ENCODE data around the gene IGFLR1. TPM values are rescaled to one million over a fixed set of nuclear protein-coding genes. Genes with fewer than 3 reads are reported as not detected.

IGFLR1 gene
- total RNA-seq, 1 donor from 2014 or later, result 17.1 TPM

DNA sequence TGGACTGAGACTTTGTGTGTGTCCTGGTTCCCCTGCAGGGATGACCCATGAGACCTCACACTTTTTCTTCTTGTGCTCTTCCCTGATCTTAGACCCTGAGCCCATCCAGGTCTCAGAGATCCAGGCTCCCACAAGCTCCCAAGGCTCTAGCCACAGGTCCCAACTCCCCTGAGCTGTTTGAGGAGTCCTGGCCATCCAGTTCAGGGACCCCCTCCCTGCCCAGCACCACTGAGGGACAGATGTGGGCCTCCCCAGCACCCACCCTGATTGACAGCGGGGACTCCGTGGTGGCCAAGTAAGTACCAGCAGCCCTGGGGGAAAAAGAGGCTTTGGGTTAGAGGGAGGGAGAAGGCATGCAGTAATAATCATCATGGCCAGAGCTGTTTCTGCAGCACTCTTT is 17.4 kb upstream of the IGFLR1 start:
- intact Hi-C loops (cut with DNase I), result no loop called here
- peaks cover 32% of the 10 kb centered on the region for H3K4me1 ChIP-seq
- no peak overlapping the region for H3K27ac ChIP-seq

DNA sequence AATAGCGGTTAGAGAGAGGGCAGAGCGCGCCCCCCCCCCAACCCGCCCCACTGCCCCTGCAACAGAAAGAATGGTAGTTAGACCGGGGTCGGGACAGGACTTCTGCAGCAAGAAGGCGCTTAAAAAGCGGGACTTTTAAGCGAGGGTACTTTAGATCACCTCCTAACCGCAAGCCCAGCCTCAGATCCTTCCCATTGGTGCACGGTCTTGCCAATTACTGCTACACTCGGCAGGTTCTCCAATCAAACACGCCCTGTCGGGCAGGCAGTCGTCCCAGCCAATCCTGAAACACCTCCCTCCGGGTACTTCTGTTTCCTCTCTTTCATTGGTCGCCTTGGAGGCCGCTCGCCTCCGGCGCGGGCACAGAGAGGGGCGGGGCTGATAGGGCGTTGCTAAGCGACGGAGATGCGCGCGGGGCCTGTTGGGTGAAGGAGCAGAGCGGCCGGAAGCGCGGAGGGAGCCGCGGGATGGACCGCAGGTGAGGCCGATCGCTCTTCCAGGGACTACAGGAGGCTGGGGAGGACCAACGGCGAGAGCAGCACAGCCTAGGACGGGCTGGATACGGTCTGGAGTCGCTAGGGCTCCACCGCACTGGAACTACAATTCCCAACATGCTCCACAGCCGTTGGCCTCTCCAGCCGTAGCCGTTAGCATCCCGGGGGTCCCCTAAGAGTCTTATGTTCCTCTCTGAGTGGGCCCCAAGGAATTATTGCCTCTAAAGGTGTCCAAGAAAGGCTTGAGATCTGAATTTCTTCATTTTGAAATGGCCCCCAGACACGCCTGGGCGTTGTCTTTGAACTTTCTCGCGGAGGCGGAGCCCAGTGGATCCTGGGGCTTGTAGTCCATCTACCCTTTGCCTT is 15.7 kb upstream of the IGFLR1 start, which contains the start of gene PROSER3:
Gene PROSER3, plus strand, starts transcription at position 428 of the 860 bp plus-strand sequence. Its CDS starts 40 bp downstream, at position 468.
- Histone ChIP-seq H3K9me3 (no peaks in the 10 kb centered on the region), H3K4me1 (peaks cover 32% of the 10 kb centered on the region), H3K4me3 (peak within 1 kb of the TSS; percentile 99), H3K27ac (peak within 1 kb of the TSS; percentile 99), H3K36me3 (peaks cover 35% of the 10 kb centered on the region), H3K27me3 (ENCODE audit: low read depth) (no peaks in the 10 kb centered on the region)
- DNase-seq, result peak; percentile 99
- ATAC-seq, result peak; percentile 97 to 98
- intact Hi-C loops (cut with DNase I), result no loop called here
- TF ChIP-seq, protein P1, sequence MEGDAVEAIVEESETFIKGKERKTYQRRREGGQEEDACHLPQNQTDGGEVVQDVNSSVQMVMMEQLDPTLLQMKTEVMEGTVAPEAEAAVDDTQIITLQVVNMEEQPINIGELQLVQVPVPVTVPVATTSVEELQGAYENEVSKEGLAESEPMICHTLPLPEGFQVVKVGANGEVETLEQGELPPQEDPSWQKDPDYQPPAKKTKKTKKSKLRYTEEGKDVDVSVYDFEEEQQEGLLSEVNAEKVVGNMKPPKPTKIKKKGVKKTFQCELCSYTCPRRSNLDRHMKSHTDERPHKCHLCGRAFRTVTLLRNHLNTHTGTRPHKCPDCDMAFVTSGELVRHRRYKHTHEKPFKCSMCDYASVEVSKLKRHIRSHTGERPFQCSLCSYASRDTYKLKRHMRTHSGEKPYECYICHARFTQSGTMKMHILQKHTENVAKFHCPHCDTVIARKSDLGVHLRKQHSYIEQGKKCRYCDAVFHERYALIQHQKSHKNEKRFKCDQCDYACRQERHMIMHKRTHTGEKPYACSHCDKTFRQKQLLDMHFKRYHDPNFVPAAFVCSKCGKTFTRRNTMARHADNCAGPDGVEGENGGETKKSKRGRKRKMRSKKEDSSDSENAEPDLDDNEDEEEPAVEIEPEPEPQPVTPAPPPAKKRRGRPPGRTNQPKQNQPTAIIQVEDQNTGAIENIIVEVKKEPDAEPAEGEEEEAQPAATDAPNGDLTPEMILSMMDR (IDR thresholded peaks at IDR 0.05), result no peak

More for the DNA sequence above, 17.4 kb upstream of the IGFLR1 start:
- Histone ChIP-seq H3K4me3 (no peak overlapping the region), H3K9me3 (no peaks in the 10 kb centered on the region), H3K36me3 (peaks cover 32% of the 10 kb centered on the region), H3K27me3 (ENCODE audit: low read depth) (no peaks in the 10 kb centered on the region)
- no peak for ATAC-seq
- TF ChIP-seq, protein P1 (IDR thresholded peaks at IDR 0.05), result no peak
- DNase-seq, result no peak

DNA sequence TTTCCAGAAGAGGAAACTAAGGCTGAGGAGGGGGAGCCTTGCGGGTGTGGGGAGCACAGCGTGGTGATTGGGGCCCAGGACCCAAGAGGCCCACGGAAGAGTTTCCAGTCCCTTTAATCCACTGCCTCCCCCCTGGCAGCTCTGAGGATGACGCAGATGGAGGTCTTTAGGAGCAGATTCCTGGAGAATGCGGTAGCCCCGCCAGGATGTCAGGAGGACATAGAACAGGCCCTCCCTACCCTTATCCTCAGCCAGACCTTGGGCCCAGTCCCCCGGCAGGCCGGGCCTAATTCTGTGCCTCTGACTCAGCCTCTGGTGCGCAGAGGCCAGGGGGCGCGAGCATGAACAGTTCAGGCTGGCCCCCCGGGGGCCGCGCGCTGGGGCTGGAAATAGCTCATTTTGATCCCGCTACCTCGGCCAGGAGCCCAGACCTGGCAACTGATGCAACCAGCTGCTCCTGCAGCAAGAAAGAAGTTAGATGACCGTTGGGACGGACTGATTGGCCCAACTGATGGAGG is 15.0 kb upstream of the IGFLR1 start:
- Histone ChIP-seq H3K4me1 (peaks cover 32% of the 10 kb centered on the region), H3K27ac (peak overlapping the region; percentile 99), H3K27me3 (ENCODE audit: low read depth) (no peaks in the 10 kb centered on the region), H3K9me3 (no peaks in the 10 kb centered on the region), H3K4me3 (peak overlapping the region; percentile 99), H3K36me3 (peaks cover 38% of the 10 kb centered on the region)
- no peak for DNase-seq
- peak; percentile 21 to 53 for ATAC-seq
- intact Hi-C loops (cut with DNase I), result no loop called here
- TF ChIP-seq, protein P1 (IDR thresholded peaks at IDR 0.05), result no peak

DNA sequence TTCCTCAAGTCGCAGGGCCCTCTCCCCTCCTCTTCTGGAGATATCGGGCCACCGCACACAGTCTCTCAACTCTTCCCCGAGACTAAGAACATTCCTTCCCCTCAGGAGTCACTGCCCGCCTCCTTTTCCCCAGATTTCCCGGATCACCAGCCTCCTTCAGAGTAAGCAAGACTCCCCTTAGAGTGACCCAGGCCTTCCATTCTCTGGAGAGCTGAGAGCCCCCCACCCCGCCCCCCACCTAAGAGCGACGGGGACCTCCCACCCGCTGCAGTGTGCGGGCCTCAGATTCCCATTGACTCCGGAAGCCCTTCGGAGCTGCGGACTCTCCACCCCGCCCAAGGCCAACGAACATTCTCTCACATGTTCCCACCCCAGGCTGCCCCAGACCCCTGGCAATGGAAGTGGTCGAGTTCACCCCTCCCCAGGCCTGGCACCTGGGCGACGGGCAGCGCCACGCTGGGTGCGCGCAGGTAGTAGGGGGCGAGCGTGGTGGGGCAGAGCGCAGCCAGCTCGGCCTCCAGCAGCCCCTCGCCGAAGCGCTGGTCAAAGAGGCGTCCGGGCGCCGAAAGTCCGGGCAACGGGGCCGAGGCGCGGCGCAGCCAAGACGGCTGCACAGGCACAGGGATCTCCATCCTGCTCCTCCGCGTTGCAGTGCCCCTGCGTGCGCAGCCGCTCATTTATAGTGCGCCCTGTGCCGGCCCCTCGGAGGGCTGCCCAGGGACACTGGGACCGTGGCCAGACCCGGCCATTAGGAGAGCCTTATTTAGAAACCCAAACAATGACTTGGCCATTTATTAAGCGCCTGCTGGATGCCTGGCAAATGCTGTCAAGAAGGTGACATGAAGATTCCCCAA is 14.4 kb upstream of the IGFLR1 start, which contains the start of gene HSPB6:
Gene HSPB6, minus strand, starts transcription at position 653 of the 854 bp plus-strand sequence. Its CDS starts 21 bp downstream, at position 632.
- DNase-seq (peak; percentile 53), ATAC-seq (no peak)
- peaks cover 38% of the 10 kb centered on the region for H3K36me3 ChIP-seq
- TF ChIP-seq, protein P1 (IDR thresholded peaks at IDR 0.05), result no peak
- peak within 1 kb of the TSS; percentile 99 for H3K4me3 ChIP-seq
- H3K27ac ChIP-seq, result peak within 1 kb of the TSS; percentile 99
- peaks cover 32% of the 10 kb centered on the region for H3K4me1 ChIP-seq
- no peaks in the 10 kb centered on the region for H3K9me3 ChIP-seq
- intact Hi-C loops (cut with DNase I), result no loop called here
- H3K27me3 ChIP-seq (ENCODE audit: low read depth), result no peaks in the 10 kb centered on the region
